ENCODE data around the gene STK36.
A peak's percentile ranks its signal among the peaks of the same experiment; 100 is the strongest.

The STK36 gene

DNA sequence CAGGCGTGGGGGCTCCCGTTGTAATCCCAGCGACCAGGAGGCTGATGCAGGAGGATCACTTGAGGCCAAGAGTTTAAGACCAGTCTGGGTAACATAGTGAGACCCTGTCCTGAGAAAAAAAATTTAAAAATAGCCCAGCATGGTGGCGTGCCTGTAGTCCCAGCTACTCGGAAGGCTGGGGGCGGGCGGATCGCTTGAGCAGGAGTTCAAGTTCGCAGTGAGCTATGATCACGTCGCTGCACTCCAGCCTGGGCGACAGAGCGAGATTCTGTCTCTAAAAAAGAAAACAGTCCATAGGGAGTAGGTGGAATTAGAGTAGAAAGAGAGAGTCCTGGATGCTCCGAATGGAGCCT lies 38.4 kb downstream of the STK36 start:
- Histone ChIP-seq H3K9me3 (ENCODE audit: insufficient read depth, low read length) (no peaks in the 10 kb centered on the region), H3K27me3 (ENCODE audit: insufficient read depth, insufficient read length) (no peaks in the 10 kb centered on the region), H3K4me3 (ENCODE audit: insufficient read length, low read depth) (peak overlapping the region; percentile 98), H3K4me1 (ENCODE audit: insufficient read depth, insufficient read length) (no peaks in the 10 kb centered on the region), H3K9ac (ENCODE audit: insufficient read length, low read depth) (no peak overlapping the region), H3K36me3 (ENCODE audit: insufficient read depth, insufficient read length, low read length) (peaks cover 29% of the 10 kb centered on the region)
- TF ChIP-seq ZNF274 (IDR thresholded peaks at IDR 0.05; ENCODE audit: low read depth, low read length) (no peak), SUZ12 (IDR thresholded peaks at IDR 0.05; ENCODE audit: extremely low read depth, insufficient read depth, insufficient read length) (no peak), YY1 (IDR thresholded peaks at IDR 0.05; ENCODE audit: insufficient read depth, insufficient read length) (no peak)
- no peak for DNase-seq (ENCODE audit: low read depth, low spot score)

DNA sequence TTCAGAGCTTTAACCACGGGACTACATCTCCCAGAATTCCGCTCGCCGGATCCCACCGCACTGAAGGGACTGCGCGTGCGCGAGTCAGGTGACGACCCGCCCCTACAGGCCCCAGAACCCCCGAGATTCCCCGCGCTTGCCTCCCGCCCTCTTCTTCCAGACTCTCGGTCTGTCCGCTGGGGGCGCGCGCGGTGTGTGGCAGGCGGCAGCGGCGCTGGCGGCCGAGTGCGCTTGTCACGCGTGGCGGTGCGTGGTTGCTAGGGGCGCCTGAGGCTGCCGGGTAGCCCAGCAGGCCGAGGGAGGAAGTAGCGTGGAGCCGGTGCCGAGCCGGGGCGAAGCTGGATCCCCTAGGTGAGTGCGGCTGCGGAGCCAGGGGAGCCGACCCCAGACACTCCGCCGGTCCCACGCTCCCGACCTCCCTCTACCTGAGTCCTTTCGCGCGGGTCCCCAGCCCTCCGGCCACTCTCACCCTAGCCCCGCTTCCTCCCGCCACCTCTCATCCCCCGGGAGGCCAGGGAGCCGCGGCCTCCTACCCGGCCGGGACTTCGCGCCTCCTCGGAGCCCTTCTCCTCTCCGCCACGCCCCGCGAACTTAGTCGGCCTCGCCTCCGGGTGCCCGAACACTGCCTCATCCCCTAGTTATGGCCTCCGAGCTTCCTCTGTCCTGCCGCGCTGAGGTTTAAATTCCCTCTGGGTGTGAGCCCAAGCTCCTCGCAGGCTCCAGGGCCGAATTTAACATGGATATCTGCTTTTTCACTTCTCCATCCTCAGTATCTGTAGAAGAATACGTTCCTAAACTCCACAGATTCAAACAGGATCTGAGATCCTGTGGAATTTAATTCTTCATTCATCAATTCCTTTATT lies 39.0 kb downstream of the STK36 start, which contains the start of gene TTLL4:
TTLL4 (plus strand) TSS at position 149 of the 863 bp plus-strand sequence. CDS start 26,842 bp downstream, outside the sequence.
- peak; percentile 95 for DNase-seq (ENCODE audit: low read depth, low spot score)
- no peak for TF ChIP-seq YY1 (IDR thresholded peaks at IDR 0.05; ENCODE audit: insufficient read depth, insufficient read length)
- TF ChIP-seq SUZ12 (IDR thresholded peaks at IDR 0.05; ENCODE audit: extremely low read depth, insufficient read depth, insufficient read length): no peak
- no peak for TF ChIP-seq ZNF274 (IDR thresholded peaks at IDR 0.05; ENCODE audit: low read depth, low read length)
- Histone ChIP-seq H3K9ac (ENCODE audit: insufficient read length, low read depth) (peak within 1 kb of the TSS; percentile 99), H3K9me3 (ENCODE audit: insufficient read depth, low read length) (no peaks in the 10 kb centered on the region), H3K27me3 (ENCODE audit: insufficient read depth, insufficient read length) (no peaks in the 10 kb centered on the region), H3K4me3 (ENCODE audit: insufficient read length, low read depth) (peak within 1 kb of the TSS; percentile 98), H3K4me1 (ENCODE audit: insufficient read depth, insufficient read length) (no peaks in the 10 kb centered on the region), H3K36me3 (ENCODE audit: insufficient read depth, insufficient read length, low read length) (peaks cover 34% of the 10 kb centered on the region)

DNA sequence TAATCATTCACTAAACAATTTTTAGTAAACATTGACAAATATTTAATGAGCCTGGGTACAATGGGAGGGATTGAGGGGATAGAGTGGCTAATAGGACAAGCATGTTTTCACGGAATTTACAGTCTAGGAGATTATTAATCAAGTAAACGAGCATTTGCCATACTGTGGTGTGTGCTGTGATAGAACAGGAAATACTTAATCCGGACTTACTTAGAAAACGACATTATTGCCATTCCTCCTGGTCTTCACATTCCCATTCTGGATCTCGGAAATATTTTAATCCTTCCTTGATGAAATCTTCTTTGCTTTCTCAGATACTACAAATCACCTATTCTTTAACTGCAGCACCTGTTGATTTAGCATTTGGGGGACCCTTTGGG lies 39.7 kb downstream of the STK36 start:
- Histone ChIP-seq H3K9me3 (ENCODE audit: insufficient read depth, low read length) (no peaks in the 10 kb centered on the region), H3K9ac (ENCODE audit: insufficient read length, low read depth) (peak overlapping the region; percentile 99), H3K4me3 (ENCODE audit: insufficient read length, low read depth) (peak overlapping the region; percentile 98), H3K4me1 (ENCODE audit: insufficient read depth, insufficient read length) (no peaks in the 10 kb centered on the region), H3K36me3 (ENCODE audit: insufficient read depth, insufficient read length, low read length) (peaks cover 40% of the 10 kb centered on the region), H3K27me3 (ENCODE audit: insufficient read depth, insufficient read length) (no peaks in the 10 kb centered on the region)
- DNase-seq (ENCODE audit: low read depth, low spot score): no peak
- TF ChIP-seq ZNF274 (IDR thresholded peaks at IDR 0.05; ENCODE audit: low read depth, low read length): no peak
- TF ChIP-seq SUZ12 (IDR thresholded peaks at IDR 0.05; ENCODE audit: extremely low read depth, insufficient read depth, insufficient read length): no peak
- no peak for TF ChIP-seq YY1 (IDR thresholded peaks at IDR 0.05; ENCODE audit: insufficient read depth, insufficient read length)

GRCh38 chr2:218713922-218714321 lies 42.0 kb downstream of the STK36 start:
- no peak overlapping the region for H3K9ac ChIP-seq (ENCODE audit: insufficient read length, low read depth)
- no peak for DNase-seq (ENCODE audit: low read depth, low spot score)

GRCh38 chr2:218716070-218716469 lies 44.2 kb downstream of the STK36 start:
- Histone ChIP-seq H3K9me3 (ENCODE audit: insufficient read depth, low read length) (no peaks in the 10 kb centered on the region), H3K4me3 (ENCODE audit: insufficient read length, low read depth) (no peak overlapping the region), H3K27me3 (ENCODE audit: insufficient read depth, insufficient read length) (no peaks in the 10 kb centered on the region), H3K9ac (ENCODE audit: insufficient read length, low read depth) (no peak overlapping the region), H3K36me3 (ENCODE audit: insufficient read depth, insufficient read length, low read length) (peaks cover 80% of the 10 kb centered on the region), H3K4me1 (ENCODE audit: insufficient read depth, insufficient read length) (no peaks in the 10 kb centered on the region)
- no peak for TF ChIP-seq YY1 (IDR thresholded peaks at IDR 0.05; ENCODE audit: insufficient read depth, insufficient read length)
- TF ChIP-seq ZNF274 (IDR thresholded peaks at IDR 0.05; ENCODE audit: low read depth, low read length): no peak
- TF ChIP-seq SUZ12 (IDR thresholded peaks at IDR 0.05; ENCODE audit: extremely low read depth, insufficient read depth, insufficient read length): no peak
- no peak for DNase-seq (ENCODE audit: low read depth, low spot score)

More at GRCh38 chr2:218713922-218714321, 42.0 kb downstream of the STK36 start:
- no peaks in the 10 kb centered on the region for H3K27me3 ChIP-seq (ENCODE audit: insufficient read depth, insufficient read length)
- H3K4me3 ChIP-seq (ENCODE audit: insufficient read length, low read depth): no peak overlapping the region
- no peaks in the 10 kb centered on the region for H3K4me1 ChIP-seq (ENCODE audit: insufficient read depth, insufficient read length)
- no peak for TF ChIP-seq YY1 (IDR thresholded peaks at IDR 0.05; ENCODE audit: insufficient read depth, insufficient read length)
- no peak for TF ChIP-seq ZNF274 (IDR thresholded peaks at IDR 0.05; ENCODE audit: low read depth, low read length)
- TF ChIP-seq SUZ12 (IDR thresholded peaks at IDR 0.05; ENCODE audit: extremely low read depth, insufficient read depth, insufficient read length): no peak
- H3K36me3 ChIP-seq (ENCODE audit: insufficient read depth, insufficient read length, low read length): peaks cover 58% of the 10 kb centered on the region
- H3K9me3 ChIP-seq (ENCODE audit: insufficient read depth, low read length): no peaks in the 10 kb centered on the region

GRCh38 chr2:218717262-218717661 lies 45.4 kb downstream of the STK36 start:
- H3K36me3 ChIP-seq (ENCODE audit: insufficient read depth, insufficient read length, low read length): peaks cover 78% of the 10 kb centered on the region
- no peaks in the 10 kb centered on the region for H3K9me3 ChIP-seq (ENCODE audit: insufficient read depth, low read length)
- no peaks in the 10 kb centered on the region for H3K4me1 ChIP-seq (ENCODE audit: insufficient read depth, insufficient read length)
- no peaks in the 10 kb centered on the region for H3K27me3 ChIP-seq (ENCODE audit: insufficient read depth, insufficient read length)
- no peak overlapping the region for H3K9ac ChIP-seq (ENCODE audit: insufficient read length, low read depth)
- no peak for DNase-seq (ENCODE audit: low read depth, low spot score)
- TF ChIP-seq YY1 (IDR thresholded peaks at IDR 0.05; ENCODE audit: insufficient read depth, insufficient read length) (no peak), SUZ12 (IDR thresholded peaks at IDR 0.05; ENCODE audit: extremely low read depth, insufficient read depth, insufficient read length) (no peak), ZNF274 (IDR thresholded peaks at IDR 0.05; ENCODE audit: low read depth, low read length) (no peak)
- H3K4me3 ChIP-seq (ENCODE audit: insufficient read length, low read depth): no peak overlapping the region

- H3K9ac ChIP-seq (ENCODE audit: insufficient read length, low read depth): no peak overlapping the region
- no peak overlapping the region for H3K4me3 ChIP-seq (ENCODE audit: insufficient read length, low read depth)
These were observed 46.2 kb downstream of the STK36 start for GRCh38 chr2:218718058-218718457.

More at GRCh38 chr2:218718058-218718457, 46.2 kb downstream of the STK36 start:
- TF ChIP-seq SUZ12 (IDR thresholded peaks at IDR 0.05; ENCODE audit: extremely low read depth, insufficient read depth, insufficient read length): no peak
- no peak for TF ChIP-seq ZNF274 (IDR thresholded peaks at IDR 0.05; ENCODE audit: low read depth, low read length)
- no peak for TF ChIP-seq YY1 (IDR thresholded peaks at IDR 0.05; ENCODE audit: insufficient read depth, insufficient read length)
- Histone ChIP-seq H3K9me3 (ENCODE audit: insufficient read depth, low read length) (no peaks in the 10 kb centered on the region), H3K27me3 (ENCODE audit: insufficient read depth, insufficient read length) (no peaks in the 10 kb centered on the region), H3K36me3 (ENCODE audit: insufficient read depth, insufficient read length, low read length) (peaks cover 71% of the 10 kb centered on the region), H3K4me1 (ENCODE audit: insufficient read depth, insufficient read length) (no peaks in the 10 kb centered on the region)
- no peak for DNase-seq (ENCODE audit: low read depth, low spot score)

Measured in NT2/D1 (cell line).